ENCODE measurements around the gene YWHAE.

GRCh38 chr17:1384905-1385435 is 15.1 kb downstream of the YWHAE start:
- TF ChIP-seq POLR2A (IDR thresholded peaks at IDR 0.05; ENCODE audit: low read depth, low read length) (no peak), POLR2AphosphoS5 (IDR thresholded peaks at IDR 0.05; ENCODE audit: low read depth, low read length) (0 out of 2 replicates have a peak, but pooled peaks have one; percentile 6), SPI1 (IDR thresholded peaks at IDR 0.05; ENCODE audit: low read depth, low read length) (no peak), TAF1 (IDR thresholded peaks at IDR 0.05; ENCODE audit: low read depth, low read length) (no peak)

Data from GM12891 (cell line).